ENCODE data around the gene ZBTB47.

GRCh38 chr3:42605546-42606173 lies 47.8 kb upstream of the ZBTB47 start:
- TF ChIP-seq, protein P1, sequence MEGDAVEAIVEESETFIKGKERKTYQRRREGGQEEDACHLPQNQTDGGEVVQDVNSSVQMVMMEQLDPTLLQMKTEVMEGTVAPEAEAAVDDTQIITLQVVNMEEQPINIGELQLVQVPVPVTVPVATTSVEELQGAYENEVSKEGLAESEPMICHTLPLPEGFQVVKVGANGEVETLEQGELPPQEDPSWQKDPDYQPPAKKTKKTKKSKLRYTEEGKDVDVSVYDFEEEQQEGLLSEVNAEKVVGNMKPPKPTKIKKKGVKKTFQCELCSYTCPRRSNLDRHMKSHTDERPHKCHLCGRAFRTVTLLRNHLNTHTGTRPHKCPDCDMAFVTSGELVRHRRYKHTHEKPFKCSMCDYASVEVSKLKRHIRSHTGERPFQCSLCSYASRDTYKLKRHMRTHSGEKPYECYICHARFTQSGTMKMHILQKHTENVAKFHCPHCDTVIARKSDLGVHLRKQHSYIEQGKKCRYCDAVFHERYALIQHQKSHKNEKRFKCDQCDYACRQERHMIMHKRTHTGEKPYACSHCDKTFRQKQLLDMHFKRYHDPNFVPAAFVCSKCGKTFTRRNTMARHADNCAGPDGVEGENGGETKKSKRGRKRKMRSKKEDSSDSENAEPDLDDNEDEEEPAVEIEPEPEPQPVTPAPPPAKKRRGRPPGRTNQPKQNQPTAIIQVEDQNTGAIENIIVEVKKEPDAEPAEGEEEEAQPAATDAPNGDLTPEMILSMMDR (IDR thresholded peaks at IDR 0.05), result no peak
- TF ChIP-seq POLR2A (IDR thresholded peaks at IDR 0.05) (no peak), POLR2AphosphoS5 (IDR thresholded peaks at IDR 0.05) (no peak)
